DMS114 treated with DMSO at 0.1 percent for 48 hours (cell line): ENCODE data around the gene LSP1.

ENCODE experiments used
- DNase-seq: peaks from one replicate; lab custom pipeline; 2025; ENCODE audit not compliant: unreplicated experiment; lab: John Stamatoyannopoulos, UW

Gene LSP1

DNA sequence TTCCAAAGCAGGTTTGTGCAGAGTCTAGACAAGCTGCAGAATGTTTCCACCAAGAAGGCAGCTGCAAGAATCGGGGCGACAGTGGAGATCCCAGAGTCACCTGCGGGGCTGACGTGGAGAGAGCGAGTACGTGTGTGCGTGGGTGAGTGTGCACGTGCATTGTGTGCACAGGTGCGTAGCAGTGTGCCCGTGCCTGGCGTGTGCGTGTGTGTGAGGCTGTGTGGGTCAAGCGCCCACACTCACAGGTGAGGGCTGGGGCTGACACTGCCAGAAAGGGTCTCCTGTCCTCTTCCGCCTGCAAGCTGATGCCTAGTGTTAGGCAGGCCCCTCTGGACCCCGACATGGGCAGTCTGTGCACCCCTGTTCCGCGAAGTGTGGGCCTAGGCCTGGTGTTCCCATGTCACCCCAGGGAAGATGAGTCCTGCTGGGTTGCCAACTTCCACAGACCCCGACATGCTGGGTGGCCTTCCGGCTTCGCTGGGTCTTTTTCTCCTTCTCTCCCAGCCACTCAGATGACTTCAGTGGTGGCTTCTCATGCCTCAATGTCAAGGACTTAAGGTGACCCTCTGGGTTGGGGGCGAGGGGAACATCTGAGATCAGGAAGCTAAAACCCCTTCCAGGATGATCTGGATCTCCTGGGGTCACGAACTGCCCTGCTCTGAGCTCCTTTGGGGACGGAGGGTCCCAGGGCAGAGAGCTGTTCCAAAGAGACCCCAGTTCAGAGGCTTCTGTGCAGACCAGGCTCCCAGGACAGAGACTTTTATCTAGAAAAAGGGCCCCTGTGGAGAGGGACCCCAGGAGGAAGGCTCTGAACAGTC lies 28.5 kb upstream of the LSP1 start:
- DNase-seq = no peak

GRCh38 chr11:1825039-1825740 lies 27.7 kb upstream of the LSP1 start:
- no peak for DNase-seq

DNA sequence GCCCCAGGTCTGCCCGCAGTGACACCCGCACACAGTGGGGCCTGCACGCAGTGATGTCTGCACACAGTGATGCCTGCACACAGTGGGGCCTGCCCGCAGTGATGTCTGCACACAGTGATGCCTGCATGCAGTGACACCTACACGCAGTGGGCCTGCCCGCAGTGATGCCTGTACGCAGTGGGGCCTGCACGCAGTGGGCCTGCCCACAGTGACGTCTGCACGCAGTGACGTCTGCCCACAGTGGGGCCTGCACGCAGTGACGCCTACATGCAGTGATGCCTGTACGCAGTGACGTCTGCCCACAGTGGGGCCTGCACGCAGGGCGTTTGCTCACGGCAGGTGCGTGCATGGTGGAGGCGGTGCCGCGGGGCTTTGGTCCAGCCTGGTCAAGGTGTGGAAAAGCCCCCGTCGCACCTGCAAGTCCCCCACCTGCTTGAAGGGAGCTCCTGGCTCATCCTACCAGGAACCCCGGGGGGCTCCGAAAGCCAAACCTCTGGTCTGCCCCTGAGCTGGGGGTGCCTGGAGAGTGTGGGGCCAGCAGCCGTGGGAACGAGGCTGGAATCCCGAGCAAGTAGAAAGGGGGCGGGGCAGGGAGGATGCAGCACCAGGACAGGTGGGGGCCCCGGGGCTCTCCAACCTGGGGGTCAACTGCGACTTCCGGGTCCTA lies 27.0 kb upstream of the LSP1 start:
- no peak for DNase-seq

DNA sequence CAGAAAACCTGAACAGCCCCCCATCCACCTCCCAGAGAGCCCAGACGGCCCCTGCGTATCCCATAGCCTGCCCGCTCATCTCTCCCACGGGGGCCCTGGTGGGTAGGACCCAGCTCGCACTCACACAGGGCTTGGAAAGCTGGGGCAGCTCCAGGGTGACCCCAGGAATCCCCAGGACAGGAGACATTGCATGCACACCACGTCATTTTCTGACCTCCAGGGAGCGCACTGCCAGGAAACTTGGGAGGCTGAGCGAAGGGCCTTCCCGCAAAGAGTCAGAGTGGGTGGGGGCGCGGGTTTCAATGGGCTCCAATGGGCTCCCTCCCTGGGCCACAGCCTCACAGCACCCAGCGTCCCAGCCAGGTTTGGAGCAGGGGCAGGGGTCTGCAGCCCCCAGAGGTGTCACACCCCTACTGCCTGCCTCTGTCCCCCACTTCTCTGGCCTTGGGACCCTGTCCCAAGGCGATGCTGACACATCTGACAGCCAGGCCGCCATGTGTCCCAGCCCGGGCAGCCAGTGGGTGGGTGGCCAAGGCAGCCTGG lies 26.3 kb upstream of the LSP1 start:
- DNase-seq = no peak

DNA sequence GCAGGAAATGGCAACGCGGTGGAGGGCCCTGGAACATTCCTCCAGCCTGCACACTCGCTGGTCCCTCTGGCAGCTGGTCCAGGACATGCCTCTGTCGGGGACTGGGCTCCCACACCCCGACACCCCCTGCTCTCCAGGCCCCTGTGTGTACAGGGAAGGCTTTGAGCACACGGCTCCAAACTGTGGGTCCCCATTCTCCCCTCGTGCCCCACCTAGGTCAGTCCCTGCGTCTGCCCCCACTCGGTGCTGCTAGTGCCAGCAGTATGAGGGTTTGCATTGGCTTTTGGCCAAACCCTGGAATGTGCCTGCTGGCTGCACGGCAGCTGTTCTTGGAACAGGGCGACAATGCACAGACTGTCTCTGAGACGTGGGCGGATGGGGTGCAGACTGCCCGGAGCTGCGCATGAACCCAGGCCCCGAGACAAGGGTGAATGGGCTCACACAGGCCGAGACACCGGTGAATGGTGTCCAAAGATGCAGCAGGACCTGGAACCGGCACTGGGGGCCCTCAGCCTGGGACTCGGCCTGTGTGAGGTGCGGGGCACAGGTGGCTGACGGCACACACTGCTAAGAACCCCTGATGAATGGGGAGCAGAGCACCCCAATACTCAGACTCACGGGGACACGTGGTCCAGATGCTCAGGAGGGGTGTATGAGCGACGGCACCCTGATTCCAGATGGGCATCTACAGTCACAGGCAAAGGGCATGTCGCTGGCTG lies 25.6 kb upstream of the LSP1 start:
- DNase-seq = no peak

DNA sequence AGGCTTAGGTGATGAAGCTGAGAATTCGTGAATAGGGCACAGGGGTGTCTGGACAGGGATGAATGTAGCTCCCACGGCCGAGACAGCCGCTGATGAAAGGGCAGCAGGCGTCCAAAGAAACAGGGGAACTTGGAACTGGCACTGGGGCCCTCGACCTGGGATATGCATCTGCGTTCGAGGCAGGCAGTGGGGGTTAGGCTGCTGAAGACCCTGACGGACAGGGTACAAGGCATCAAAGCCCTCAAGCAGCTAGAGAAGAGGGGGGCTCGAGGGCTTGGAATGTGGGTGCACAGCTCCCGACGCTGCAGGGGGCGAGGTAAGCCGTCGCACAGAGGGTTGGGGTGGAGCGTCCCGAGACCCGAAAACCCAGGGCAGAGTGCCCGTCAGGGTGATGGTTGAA lies 25.0 kb upstream of the LSP1 start:
- no peak for DNase-seq

DNA sequence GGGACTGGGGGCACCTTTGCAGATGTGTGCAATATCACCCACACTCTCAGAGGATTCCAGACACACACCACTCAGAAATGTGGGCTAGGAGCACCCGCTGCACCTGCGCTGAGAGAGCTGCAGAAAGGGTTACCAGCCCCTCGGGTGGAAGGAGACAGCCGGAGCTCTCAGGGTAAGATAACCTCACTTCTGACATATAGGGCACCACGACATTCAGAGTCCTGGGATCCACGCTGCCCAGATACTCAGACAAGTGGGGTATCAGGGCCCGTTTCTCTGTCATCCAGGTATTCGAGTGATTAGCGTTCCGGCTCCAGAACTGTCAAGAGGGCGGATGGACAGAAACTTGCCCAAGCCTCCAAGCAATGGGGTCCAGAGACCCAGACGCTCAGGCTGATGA lies 24.3 kb upstream of the LSP1 start:
- DNase-seq = no peak

- no peak for DNase-seq
These were observed 23.7 kb upstream of the LSP1 start for GRCh38 chr11:1829039-1829820.

GRCh38 chr11:1830004-1830321 lies 22.9 kb upstream of the LSP1 start:
- DNase-seq = no peak

DNA sequence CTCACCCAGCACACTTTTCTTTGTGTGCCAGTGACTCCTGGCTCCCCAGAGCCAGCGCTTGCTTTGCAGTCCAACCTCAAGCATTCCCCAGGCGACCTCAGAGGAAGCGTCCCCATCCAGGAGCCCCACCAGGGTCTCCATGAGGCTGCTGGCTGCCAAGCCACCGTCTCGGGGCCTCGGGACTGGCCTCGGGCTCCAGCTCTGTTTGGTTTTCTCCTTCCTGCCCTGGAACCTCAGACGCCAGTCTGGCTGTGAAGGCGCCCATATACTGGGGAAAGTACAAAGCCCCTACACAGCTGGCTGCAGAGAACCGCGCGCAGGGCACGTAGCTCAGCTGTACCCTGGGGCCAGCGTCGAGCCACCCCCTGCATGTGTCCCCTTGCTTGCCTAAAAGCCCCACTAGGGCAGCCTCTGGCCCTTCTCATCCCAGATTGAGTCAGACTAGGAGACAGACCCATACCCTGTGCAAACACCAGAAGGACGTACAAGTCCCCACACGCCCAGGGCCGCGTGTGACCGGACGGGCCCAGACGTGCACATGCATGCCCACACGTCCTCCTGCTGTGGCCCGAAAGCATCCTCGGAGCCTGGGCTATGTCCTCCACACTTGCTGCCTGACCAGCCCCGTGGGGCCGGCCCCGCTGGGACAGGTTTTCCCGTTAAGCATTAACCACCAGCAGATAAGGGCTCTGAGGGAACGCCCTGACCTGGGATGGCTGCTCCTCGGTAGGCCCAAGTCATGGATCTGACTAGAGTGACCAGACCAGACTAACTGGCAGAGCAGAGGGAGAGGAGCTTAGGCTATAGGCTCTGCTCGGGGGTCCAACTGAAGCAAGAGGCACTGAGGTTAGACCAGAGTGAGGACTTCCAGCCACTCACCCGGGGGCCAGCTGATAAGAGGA lies 22.3 kb upstream of the LSP1 start:
- DNase-seq = no peak

DNA sequence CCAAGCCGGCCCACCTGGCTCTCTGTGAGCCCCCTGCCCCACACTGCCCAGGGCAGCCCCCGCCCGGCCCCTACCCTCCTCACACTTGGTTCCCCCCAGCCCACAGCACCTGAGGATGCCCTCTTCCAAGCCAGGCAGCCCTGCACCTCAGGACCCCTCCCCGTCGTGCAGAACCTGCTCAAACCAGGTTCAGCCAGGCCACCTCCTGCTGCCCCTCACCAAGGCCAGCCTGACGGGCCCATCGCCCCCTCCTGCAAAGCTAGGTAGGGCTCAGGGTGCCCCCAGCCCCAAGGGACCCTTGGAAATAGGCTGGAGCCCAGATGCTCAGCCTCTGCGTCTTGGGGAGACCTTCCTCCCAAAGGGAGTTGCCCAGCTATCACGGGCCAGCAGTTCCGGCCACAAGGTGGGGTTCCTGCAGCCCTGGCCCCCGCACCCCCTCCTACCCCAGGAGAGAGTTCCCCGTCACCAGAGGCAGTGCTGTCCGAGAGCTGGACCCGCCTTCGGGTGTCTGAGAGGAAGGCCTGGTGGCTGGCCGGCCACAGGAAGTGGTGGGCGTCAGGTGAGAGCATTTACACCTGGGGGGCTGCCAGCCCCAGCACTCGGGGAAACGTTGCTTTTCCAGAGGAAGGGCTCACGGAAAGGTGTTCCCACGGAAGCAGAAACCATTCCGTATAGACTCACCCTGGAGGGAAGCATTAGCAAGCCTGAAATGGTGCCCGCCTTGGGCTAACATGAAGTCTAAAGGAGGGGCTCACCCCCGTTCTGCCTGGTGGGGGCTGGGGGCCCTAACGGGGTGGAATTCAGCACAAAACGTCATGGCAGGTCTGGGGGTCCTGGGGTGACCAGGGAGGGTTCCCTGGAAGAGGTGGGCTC lies 21.3 kb upstream of the LSP1 start:
- DNase-seq = no peak

- DNase-seq = no peak
These were observed 20.5 kb upstream of the LSP1 start for GRCh38 chr11:1832211-1832919.

DNA sequence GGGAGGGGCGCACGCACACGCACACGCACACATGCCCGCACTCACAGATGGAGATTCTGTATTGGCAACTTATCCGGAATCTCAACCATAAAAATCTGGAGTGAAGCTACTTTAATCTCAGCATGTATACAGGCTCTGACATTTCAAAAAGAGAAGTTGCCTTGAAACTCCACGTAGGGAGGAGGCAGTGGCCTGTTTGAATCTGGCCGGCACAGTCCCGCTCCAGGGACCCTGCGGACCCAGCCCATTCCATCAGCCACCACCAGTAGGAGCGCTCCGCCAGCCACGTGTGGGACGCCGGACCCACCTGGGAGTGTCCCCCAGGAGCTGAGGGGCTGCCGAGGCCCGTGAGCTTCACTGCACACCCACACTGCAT lies 20.0 kb upstream of the LSP1 start:
- DNase-seq = no peak

DNA sequence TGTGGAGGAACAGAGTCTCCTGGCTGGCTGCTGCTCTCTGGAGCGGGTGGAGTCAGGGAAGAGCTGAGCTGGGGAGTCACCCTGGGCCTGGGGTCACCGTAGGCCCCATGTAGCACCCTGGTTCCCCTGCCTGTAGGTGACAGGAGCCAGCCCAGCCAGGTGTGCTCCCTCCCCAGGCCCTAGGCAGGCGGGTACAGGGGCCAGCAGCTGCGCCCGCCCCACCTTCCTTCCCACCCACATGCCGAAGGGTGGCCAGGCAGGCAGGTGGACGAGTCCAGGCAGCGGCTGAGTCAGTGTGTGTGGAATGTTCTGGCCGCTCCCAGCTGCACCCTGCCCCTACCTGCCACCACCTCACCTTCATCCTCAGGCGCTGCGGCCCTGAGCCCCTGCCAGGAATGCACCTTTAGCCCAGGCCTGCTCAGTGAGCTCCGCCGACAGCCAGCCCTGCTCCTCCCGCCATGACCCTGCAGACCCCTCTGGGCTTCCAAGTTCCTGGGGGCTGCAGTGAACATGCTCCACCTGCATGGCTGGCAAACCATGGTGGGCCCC lies 18.7 kb upstream of the LSP1 start:
- DNase-seq = no peak

GRCh38 chr11:1834779-1835670 lies 17.9 kb upstream of the LSP1 start, which contains the start of gene SYT8:
Gene SYT8, plus strand, starts transcription at chr11:1834990. Its CDS starts 116 bp downstream, at chr11:1835106.
- DNase-seq = no peak

DNA sequence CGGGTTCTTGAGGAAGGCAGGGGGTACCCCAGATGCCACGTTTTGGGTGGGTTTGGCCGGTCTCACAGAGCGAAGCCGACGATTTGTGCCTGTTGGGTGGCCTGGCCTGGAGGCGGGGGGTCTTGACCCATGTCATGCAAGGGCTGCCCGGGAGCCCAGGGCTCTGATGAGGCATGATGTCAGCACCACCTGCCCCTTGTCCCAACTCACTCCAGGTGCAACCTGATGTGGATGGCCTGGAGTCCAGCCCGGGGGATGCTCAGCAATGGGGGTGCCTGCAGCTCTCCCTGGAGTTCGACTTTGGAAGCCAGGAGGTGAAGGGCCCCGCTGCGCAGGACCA lies 17.2 kb upstream of the LSP1 start:
- DNase-seq = no peak
